Mesenchymal stem cell (in vitro differentiated cells and primary cell): Measurements from ENCODE around the gene BSPRY.

Source experiments
- DNase-seq: peaks from one replicate; pipeline ENCODE4 v3.0.0-alpha.2; 2013
- H2AFZ ChIP-seq: one replicate; pipeline ENCODE4 v1.6.1; 2013; ENCODE audit warnings: low read depth, mild to moderate bottlenecking, control low read depth, inconsistent platforms, low read length, moderate library complexity
- H2AK5ac ChIP-seq: 2 replicates; pipeline ENCODE4 v1.6.1; 2013; ENCODE audit warnings: low read length, moderate library complexity, mild to moderate bottlenecking, inconsistent platforms; ENCODE audit not compliant: severe bottlenecking
- H2BK120ac ChIP-seq: one replicate; pipeline ENCODE4 v1.6.1; 2013; ENCODE audit warnings: low read depth, mild to moderate bottlenecking, inconsistent platforms, low read length, moderate library complexity
- H2BK12ac ChIP-seq, 2 experiments: one replicate each; pipeline ENCODE4 v1.6.1; 2013; ENCODE audit warnings: inconsistent platforms in 2 of 2, low read length in 2 of 2, mild to moderate bottlenecking in 2 of 2, moderate library complexity in 2 of 2, control low read depth in 1 of 2
- H2BK15ac ChIP-seq: one replicate; pipeline ENCODE4 v1.6.1; 2013; ENCODE audit warnings: mild to moderate bottlenecking, low read depth, inconsistent platforms; ENCODE audit not compliant: poor library complexity, severe bottlenecking
- H2BK5ac ChIP-seq: 2 replicates; pipeline ENCODE4 v1.6.1; 2013; ENCODE audit warnings: low read depth, mild to moderate bottlenecking, low read length, control low read depth, inconsistent platforms; ENCODE audit not compliant: poor library complexity, severe bottlenecking
- H3K14ac ChIP-seq, 2 experiments: one replicate each; pipeline ENCODE4 v1.6.1; 2013; ENCODE audit warnings: inconsistent platforms in 2 of 2, low read length in 2 of 2, control low read depth in 1 of 2, mild to moderate bottlenecking in 1 of 2, moderate library complexity in 1 of 2
- H3K18ac ChIP-seq, 2 experiments: one replicate each; pipeline ENCODE4 v1.6.1; 2013; ENCODE audit warnings: inconsistent platforms in 2 of 2, low read length in 2 of 2, control low read depth in 1 of 2, low read depth in 1 of 2, mild to moderate bottlenecking in 1 of 2
- H3K23ac ChIP-seq, 2 experiments: one replicate each; pipeline ENCODE4 v1.6.1; 2013; ENCODE audit warnings: inconsistent platforms in 2 of 2, low read length in 2 of 2, mild to moderate bottlenecking in 2 of 2, moderate library complexity in 2 of 2, control low read depth in 1 of 2
- H3K27ac ChIP-seq: 2 replicates; pipeline ENCODE4 v1.5.1; 2013; ENCODE audit warnings: mild to moderate bottlenecking, moderate library complexity, low read length, control low read depth, inconsistent platforms; ENCODE audit not compliant: poor library complexity, severe bottlenecking
- H3K27me3 ChIP-seq, 2 experiments: 2 replicates each; pipeline versions ENCODE4 v1.6.1 to v1.7.0; 2013; ENCODE audit warnings: low read length in 2 of 2, mild to moderate bottlenecking in 2 of 2, moderate library complexity in 2 of 2, control low read depth in 1 of 2, inconsistent platforms in 1 of 2; ENCODE audit not compliant: control insufficient read depth in 1 of 2, insufficient read depth in 1 of 2
- H3K36me3 ChIP-seq, 2 experiments: 2 replicates each; pipeline versions ENCODE4 v1.6.1 to v1.7.0; 2013; ENCODE audit warnings: low read length in 2 of 2, control low read depth in 1 of 2, inconsistent platforms in 1 of 2, low read depth in 1 of 2, mild to moderate bottlenecking in 1 of 2; ENCODE audit not compliant: insufficient read depth in 2 of 2, control insufficient read depth in 1 of 2
- H3K4ac ChIP-seq, 2 experiments: one replicate each; pipeline ENCODE4 v1.6.1; 2013; ENCODE audit warnings: inconsistent platforms in 2 of 2, low read length in 2 of 2, mild to moderate bottlenecking in 2 of 2, moderate library complexity in 2 of 2, control low read depth in 1 of 2, low read depth in 1 of 2
- H3K4me1 ChIP-seq: 2 replicates; pipeline ENCODE4 v1.6.1; 2013; ENCODE audit warnings: low read depth, low read length, control low read depth; ENCODE audit not compliant: control insufficient read depth, insufficient read depth
- H3K4me2 ChIP-seq: 2 replicates; pipeline ENCODE4 v1.6.1; 2013; ENCODE audit warnings: low read length, mild to moderate bottlenecking, inconsistent platforms; ENCODE audit not compliant: poor library complexity, severe bottlenecking
- H3K4me3 ChIP-seq, 2 experiments: 2 replicates each; pipeline versions ENCODE4 v1.5.1 to v1.7.0; 2013; ENCODE audit warnings: low read length in 2 of 2, mild to moderate bottlenecking in 2 of 2, control low read depth in 1 of 2, low read depth in 1 of 2; ENCODE audit not compliant: insufficient read depth in 1 of 2
- H3K79me1 ChIP-seq: replicated peaks from 2 replicates; pipeline ENCODE4 v1.6.1; 2013; ENCODE audit warnings: mild to moderate bottlenecking, control low read depth, low read length, inconsistent platforms; ENCODE audit not compliant: poor library complexity, severe bottlenecking
- H3K9ac ChIP-seq: 2 replicates; pipeline ENCODE4 v1.7.0; 2013; ENCODE audit warnings: mild to moderate bottlenecking, low read length, moderate library complexity
- H3K9me3 ChIP-seq: 2 replicates; pipeline ENCODE4 v1.7.0; 2013; ENCODE audit warnings: mild to moderate bottlenecking, low read length; ENCODE audit not compliant: control insufficient read depth
- H4K8ac ChIP-seq: one replicate; pipeline ENCODE4 v1.6.1; 2013; ENCODE audit warnings: inconsistent platforms, mild to moderate bottlenecking, low read length, moderate library complexity
- H4K91ac ChIP-seq: one replicate; pipeline ENCODE4 v1.6.1; 2013; ENCODE audit warnings: mild to moderate bottlenecking, low read length, inconsistent platforms
- WGBS: methylation state at CpG from one replicate; pipeline ENCODE4 v1.1.7; 2013; ENCODE audit warnings: mixed read lengths; 5-methylcytosine and 5-hydroxymethylcytosine counted together

Gene BSPRY

GRCh38 chr9:113388833-113389232 lies 39.5 kb downstream of the BSPRY start:
- H2BK12ac ChIP-seq, result no peak overlapping the region
- peaks cover 11% of the 10 kb centered on the region for H3K4me1 ChIP-seq
- H2BK120ac ChIP-seq, result no peak overlapping the region
- H3K27me3 ChIP-seq, result no peaks in the 10 kb centered on the region
- no peak overlapping the region for H3K23ac ChIP-seq
- H3K18ac ChIP-seq, result no peak overlapping the region
- no peak overlapping the region for H2BK5ac ChIP-seq
- no peaks in the 10 kb centered on the region for H3K9me3 ChIP-seq
- H3K14ac ChIP-seq, result no peak overlapping the region
- H3K4me2 ChIP-seq, result no peak overlapping the region
- H4K91ac ChIP-seq, result no peak overlapping the region
- no peak overlapping the region for H2AFZ ChIP-seq
- H3K9ac ChIP-seq, result no peak overlapping the region
- H2BK15ac ChIP-seq, result no peak overlapping the region
- H3K79me1 ChIP-seq, result peaks cover under 1% of the 10 kb centered on the region
- H3K36me3 ChIP-seq, result peaks cover 53 to 72% of the 10 kb centered on the region in 2 experiments
- no peak for DNase-seq
- peak overlapping the region in 1 of 2 experiments; percentile 2 for H3K4me3 ChIP-seq
- H3K27ac ChIP-seq, result no peak overlapping the region
- no peak overlapping the region for H4K8ac ChIP-seq
- H3K4ac ChIP-seq, result no peak overlapping the region
- WGBS, result 95% methylated on average over 13 of the region's 13 CpGs
- no peak overlapping the region for H2AK5ac ChIP-seq

DNA sequence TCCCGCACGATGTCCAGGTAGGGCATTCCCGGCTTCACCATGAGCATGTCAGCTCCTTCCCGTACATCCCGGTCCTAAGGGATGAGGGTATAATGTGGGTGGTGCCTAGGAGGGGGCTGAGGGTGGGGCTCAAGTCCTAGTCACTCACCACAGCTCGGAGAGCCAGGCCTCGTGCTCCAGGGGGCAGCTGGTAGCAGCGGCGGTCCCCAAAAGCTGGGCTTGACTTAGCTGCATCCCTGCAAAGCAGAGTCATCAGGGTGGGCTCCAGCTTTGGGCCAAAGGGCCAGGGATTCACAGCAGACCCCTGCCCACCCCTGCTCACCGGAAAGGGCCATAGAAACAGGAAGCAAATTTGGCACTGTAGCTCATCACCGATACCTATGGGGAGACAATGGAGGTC lies 40.1 kb downstream of the BSPRY start:
- 95% methylated on average over 11 of the region's 11 CpGs for WGBS
- Histone ChIP-seq H2BK120ac (no peak overlapping the region), H3K4me1 (peaks cover 11% of the 10 kb centered on the region), H3K4me2 (no peak overlapping the region), H2AK5ac (no peak overlapping the region), H2BK5ac (no peak overlapping the region), H3K4ac (no peak overlapping the region), H3K9ac (no peak overlapping the region), H3K4me3 (no peak overlapping the region), H3K18ac (no peak overlapping the region), H4K91ac (no peak overlapping the region), H3K79me1 (peaks cover 2% of the 10 kb centered on the region), H3K14ac (no peak overlapping the region), H3K36me3 (peaks cover 57 to 72% of the 10 kb centered on the region in 2 experiments), H3K27ac (no peak overlapping the region), H4K8ac (no peak overlapping the region), H3K23ac (no peak overlapping the region), H3K27me3 (no peaks in the 10 kb centered on the region), H2BK12ac (no peak overlapping the region), H2AFZ (no peak overlapping the region), H2BK15ac (no peak overlapping the region), H3K9me3 (no peaks in the 10 kb centered on the region)
- DNase-seq, result no peak

- no peak overlapping the region for H3K4me2 ChIP-seq
- 97% methylated on average over 13 of the region's 17 CpGs for WGBS
- no peak overlapping the region for H3K14ac ChIP-seq
Measured at GRCh38 chr9:113390192-113390960, 41.0 kb downstream of the BSPRY start.

DNA sequence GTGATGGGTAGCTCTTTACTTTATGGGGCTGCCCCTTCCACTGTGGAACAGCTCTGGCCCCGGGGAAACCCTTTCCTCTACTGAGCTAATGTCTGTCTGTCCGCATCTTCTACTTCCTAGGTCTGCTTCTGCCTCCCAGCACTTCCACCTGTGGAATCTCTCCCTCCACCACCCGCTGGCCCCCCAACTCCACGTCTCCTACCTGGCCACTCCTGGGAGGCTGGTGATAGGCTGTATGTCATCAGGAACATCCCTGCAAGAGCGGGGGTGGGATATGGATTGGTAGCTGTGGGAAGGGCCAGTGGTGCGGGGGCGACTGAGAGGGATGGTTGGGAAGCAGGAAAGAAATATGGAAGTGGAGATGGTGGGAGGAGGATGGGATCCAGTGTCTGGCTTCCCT lies 42.6 kb downstream of the BSPRY start:
- H3K18ac ChIP-seq, result no peak overlapping the region
- no peak overlapping the region for H3K9ac ChIP-seq
- no peak overlapping the region for H2BK12ac ChIP-seq
- no peak overlapping the region for H2AK5ac ChIP-seq
- 100% methylated on average over 5 of the region's 7 CpGs for WGBS
- H3K23ac ChIP-seq, result no peak overlapping the region
- H2AFZ ChIP-seq, result no peak overlapping the region
- H4K91ac ChIP-seq, result no peak overlapping the region
- H3K4me2 ChIP-seq, result no peak overlapping the region
- no peak overlapping the region for H2BK15ac ChIP-seq
- no peak overlapping the region for H2BK5ac ChIP-seq
- H3K14ac ChIP-seq, result no peak overlapping the region
- H3K4ac ChIP-seq, result no peak overlapping the region
- peaks cover 16% of the 10 kb centered on the region for H3K4me1 ChIP-seq
- no peaks in the 10 kb centered on the region for H3K9me3 ChIP-seq
- peaks cover 63 to 70% of the 10 kb centered on the region in 2 experiments for H3K36me3 ChIP-seq
- H3K27ac ChIP-seq, result no peak overlapping the region
- H4K8ac ChIP-seq, result no peak overlapping the region
- no peaks in the 10 kb centered on the region for H3K27me3 ChIP-seq
- H3K79me1 ChIP-seq, result peaks cover 15% of the 10 kb centered on the region
- no peak overlapping the region for H3K4me3 ChIP-seq
- H2BK120ac ChIP-seq, result no peak overlapping the region
- DNase-seq, result no peak

More at GRCh38 chr9:113390192-113390960, 41.0 kb downstream of the BSPRY start:
- H3K27me3 ChIP-seq, result no peaks in the 10 kb centered on the region
- no peak overlapping the region for H2AFZ ChIP-seq
- no peak overlapping the region for H3K9ac ChIP-seq
- no peak overlapping the region for H3K27ac ChIP-seq
- no peak overlapping the region for H2BK15ac ChIP-seq
- no peaks in the 10 kb centered on the region for H3K9me3 ChIP-seq
- H2AK5ac ChIP-seq, result no peak overlapping the region
- peaks cover 11% of the 10 kb centered on the region for H3K4me1 ChIP-seq
- no peak overlapping the region for H4K8ac ChIP-seq
- H3K18ac ChIP-seq, result no peak overlapping the region
- no peak overlapping the region for H4K91ac ChIP-seq
- peaks cover 60 to 78% of the 10 kb centered on the region in 2 experiments for H3K36me3 ChIP-seq
- H3K23ac ChIP-seq, result peak overlapping the region in 1 of 2 experiments; percentile 18
- H2BK12ac ChIP-seq, result no peak overlapping the region
- no peak for DNase-seq
- no peak overlapping the region for H3K4me3 ChIP-seq
- H3K4ac ChIP-seq, result no peak overlapping the region
- no peak overlapping the region for H2BK120ac ChIP-seq
- peaks cover 6% of the 10 kb centered on the region for H3K79me1 ChIP-seq
- H2BK5ac ChIP-seq, result no peak overlapping the region
